Epithelial cell of prostate (primary cell): ENCODE results near the gene XCR1.
"Not testable (repeated sequence)": the region's sequence is repeated elsewhere in the genome, so short reads cannot be mapped to it uniquely, and the experiment has no call there.

Source experiments
- DNase-seq: peaks from one replicate; pipeline ENCODE4 v3.0.0-alpha.2; 2011; ENCODE audit warnings: low read depth, low spot score
- H3K27ac ChIP-seq: fragments of 450-650 bp; 2 replicates; pipeline ENCODE4 v1.5.1; 2017; ENCODE audit warnings: mild to moderate bottlenecking

The XCR1 gene

GRCh38 chr3:46008058-46008457, 19.2 kb downstream of the XCR1 start:
- no peak for DNase-seq
- H3K27ac ChIP-seq: no peak overlapping the region

GRCh38 chr3:46007280-46007679, 20.0 kb downstream of the XCR1 start:
- H3K27ac ChIP-seq: no peak overlapping the region
- DNase-seq: no peak

- no peak for DNase-seq
- H3K27ac ChIP-seq: no peak overlapping the region
Measured at GRCh38 chr3:46006238-46007032, 20.8 kb downstream of the XCR1 start.

- not testable (repeated sequence) for DNase-seq
Measured at GRCh38 chr3:46003706-46004105, 23.6 kb downstream of the XCR1 start.

GRCh38 chr3:46001178-46001577, 26.1 kb downstream of the XCR1 start:
- no peak overlapping the region for H3K27ac ChIP-seq
- no peak for DNase-seq

More at GRCh38 chr3:46003706-46004105, 23.6 kb downstream of the XCR1 start:
- H3K27ac ChIP-seq: not testable (repeated sequence)

GRCh38 chr3:45997942-45998341, 29.3 kb downstream of the XCR1 start:
- no peak overlapping the region for H3K27ac ChIP-seq
- DNase-seq: no peak

GRCh38 chr3:45997499-45997898, 29.8 kb downstream of the XCR1 start:
- not testable (repeated sequence) for DNase-seq

GRCh38 chr3:45995236-45996192, 31.8 kb downstream of the XCR1 start, which contains the start of gene FYCO1:
FYCO1 (minus strand) TSS chr3:45995824; CDS start chr3:45984910, 10,914 bp downstream.
- peak within 1 kb of the TSS; percentile 13 for H3K27ac ChIP-seq
- DNase-seq: peak; percentile 37

More at GRCh38 chr3:45997499-45997898, 29.8 kb downstream of the XCR1 start:
- not testable (repeated sequence) for H3K27ac ChIP-seq

GRCh38 chr3:45994419-45995235, 32.7 kb downstream of the XCR1 start:
- no peak overlapping the region for H3K27ac ChIP-seq
- DNase-seq: no peak

- no peak overlapping the region for H3K27ac ChIP-seq
- DNase-seq: no peak
Measured at GRCh38 chr3:45993421-45994027, 33.8 kb downstream of the XCR1 start.

GRCh38 chr3:45992821-45993221, 34.5 kb downstream of the XCR1 start:
- H3K27ac ChIP-seq: no peak overlapping the region
- no peak for DNase-seq

- H3K27ac ChIP-seq: no peak overlapping the region
- DNase-seq: no peak
Measured at GRCh38 chr3:45992133-45992729, 35.1 kb downstream of the XCR1 start.

GRCh38 chr3:45991341-45991740, 35.9 kb downstream of the XCR1 start:
- H3K27ac ChIP-seq: no peak overlapping the region
- DNase-seq: no peak

GRCh38 chr3:45990181-45990580, 37.1 kb downstream of the XCR1 start:
- peak overlapping the region; percentile 81 for H3K27ac ChIP-seq
- DNase-seq: no peak

GRCh38 chr3:45988804-45989203, 38.5 kb downstream of the XCR1 start:
- DNase-seq: peak; percentile 79
- H3K27ac ChIP-seq: peak overlapping the region; percentile 81

GRCh38 chr3:45988362-45988761, 38.9 kb downstream of the XCR1 start:
- no peak for DNase-seq
- H3K27ac ChIP-seq: peak overlapping the region; percentile 81

- no peak overlapping the region for H3K27ac ChIP-seq
- no peak for DNase-seq
Measured at GRCh38 chr3:45987368-45988291, 39.7 kb downstream of the XCR1 start.

GRCh38 chr3:45986303-45986982, 40.8 kb downstream of the XCR1 start:
- peak overlapping the region; percentile 38 for H3K27ac ChIP-seq
- DNase-seq: peak; percentile 52
